COLO668 (cell line): ENCODE results near the gene FAR2.
A peak's percentile ranks its signal among the peaks of the same experiment; 100 is the strongest.
"Not testable (repeated sequence)": the region's sequence is repeated elsewhere in the genome, so short reads cannot be mapped to it uniquely, and the experiment has no call there.

Experiments used
- DNase-seq: peaks from one replicate; lab custom pipeline; 2025; ENCODE audit not compliant: unreplicated experiment; lab: John Stamatoyannopoulos, UW

FAR2 gene

DNA sequence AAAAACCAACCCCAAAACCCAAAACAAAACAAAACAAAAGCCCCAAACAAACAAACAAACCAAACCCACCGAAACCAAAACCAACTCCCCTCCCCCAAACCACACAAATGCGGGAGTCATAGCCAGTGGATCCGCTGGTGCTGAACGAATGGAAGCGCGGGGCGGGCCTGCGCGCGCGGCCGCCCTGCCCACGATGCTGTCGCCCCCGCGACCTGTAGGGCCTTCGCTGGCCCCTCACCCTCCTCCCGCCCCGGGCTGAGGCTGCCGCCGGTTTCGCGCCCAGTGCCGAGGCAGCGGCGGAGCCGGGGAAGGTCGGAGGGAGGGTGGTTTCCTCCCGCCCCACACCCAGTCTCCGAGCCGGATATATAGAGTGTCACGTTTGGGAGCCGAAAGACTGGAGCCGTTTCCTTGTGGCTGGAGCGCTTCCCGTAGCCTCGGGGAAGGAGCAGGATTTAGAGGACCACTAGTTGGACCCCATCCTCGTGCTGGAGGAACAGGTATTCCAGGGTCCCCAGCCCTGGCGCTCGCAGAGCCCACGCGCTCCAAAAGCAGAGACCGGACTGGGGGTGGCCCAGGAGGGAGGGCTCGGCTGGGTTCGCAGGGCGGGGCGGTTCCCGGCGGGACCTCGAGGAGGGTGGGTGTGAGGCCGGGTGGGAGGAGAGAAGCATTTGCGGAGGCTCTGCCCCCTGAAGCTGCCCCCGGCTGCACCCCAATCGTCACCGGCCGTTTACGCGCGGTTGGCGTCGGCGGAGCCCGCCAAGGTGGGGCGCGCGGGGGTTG lies at the start of gene FAR2:
Gene FAR2, plus strand, starts transcription at position 368 of the 780 bp plus-strand sequence. CDS start 121,172 bp downstream, outside the sequence.
- DNase-seq = peak; percentile 67

DNA sequence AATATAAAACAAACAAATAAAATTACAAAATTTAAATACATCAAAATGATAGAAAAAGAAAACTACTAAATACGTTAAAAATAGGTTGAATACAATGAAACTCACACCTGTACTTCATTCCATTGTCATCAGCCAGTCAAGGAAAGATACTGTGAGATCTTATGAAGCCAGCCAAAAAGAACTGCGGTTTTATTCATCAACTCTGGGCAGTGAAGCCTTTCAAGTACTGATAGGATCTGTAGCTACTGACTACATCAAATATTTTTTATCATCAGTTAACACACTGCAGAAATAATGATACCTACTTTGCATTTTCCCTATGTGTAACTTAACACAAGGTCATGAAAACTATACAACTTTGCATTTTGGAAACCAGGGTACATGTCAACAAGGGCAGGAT lies 46.3 kb upstream of the FAR2 start:
- DNase-seq = no peak

DNA sequence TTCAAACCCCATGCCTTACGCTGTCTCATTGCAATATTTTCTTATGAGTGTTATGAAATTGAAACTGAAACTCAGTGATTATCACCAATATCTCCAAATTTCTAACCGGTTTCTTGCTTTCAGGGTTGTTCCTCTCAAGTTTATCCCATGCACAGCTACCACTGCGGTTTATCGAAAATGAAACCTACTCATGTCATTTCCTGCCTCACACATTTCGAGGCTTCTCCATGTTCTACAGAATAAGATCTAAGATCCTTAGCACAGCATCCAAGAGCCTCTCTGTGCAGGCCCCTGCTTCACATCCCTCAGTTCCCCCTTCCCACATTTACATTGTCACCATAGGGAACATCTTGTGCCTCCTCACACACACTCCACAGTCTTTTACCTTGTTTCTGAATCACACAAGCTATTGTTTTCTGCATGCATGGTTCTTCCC lies 45.5 kb upstream of the FAR2 start:
- no peak for DNase-seq

DNA sequence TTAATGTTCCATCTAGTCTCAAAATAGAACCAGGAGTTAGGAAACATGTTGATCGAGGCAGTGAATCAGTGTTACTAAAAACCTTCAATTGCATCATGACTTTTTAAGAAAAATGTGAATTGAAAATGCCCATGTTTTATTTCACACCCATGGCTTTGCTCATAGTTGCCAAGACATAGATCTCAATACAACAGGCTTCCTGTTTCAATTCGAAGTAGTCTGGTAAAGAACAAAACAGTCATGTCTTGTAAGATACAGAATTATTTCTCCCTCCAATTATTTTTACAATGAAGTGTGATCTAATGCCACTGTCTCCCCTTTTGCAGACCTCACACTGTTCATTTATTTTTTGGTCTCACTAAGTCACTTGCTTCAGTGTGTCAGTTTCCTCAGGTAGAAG lies 44.6 kb upstream of the FAR2 start:
- no peak for DNase-seq

GRCh38 chr12:29110506-29111442 lies 38.3 kb upstream of the FAR2 start:
- no peak for DNase-seq

DNA sequence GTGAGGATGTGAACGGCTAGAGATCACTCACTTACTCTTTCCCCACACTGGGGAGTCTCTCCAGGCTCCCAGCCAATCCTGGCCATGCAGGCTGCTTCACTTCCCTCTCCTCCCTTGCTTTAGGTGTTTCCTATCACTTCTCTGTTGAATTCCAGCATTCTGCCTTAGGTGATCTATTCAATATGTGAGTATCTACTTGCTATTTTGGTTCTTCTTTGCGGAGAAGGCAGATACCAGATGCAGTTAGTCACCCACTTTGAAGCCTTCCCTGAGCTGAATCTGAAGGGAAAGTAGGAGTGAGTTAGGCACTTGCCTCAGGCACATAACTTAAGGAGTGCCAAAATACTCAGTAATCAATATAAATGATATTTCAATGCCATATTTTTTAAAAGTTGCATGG lies 36.0 kb upstream of the FAR2 start:
- DNase-seq = no peak

- DNase-seq = no peak
Measured at GRCh38 chr12:29116414-29116813, 32.7 kb upstream of the FAR2 start.

- no peak for DNase-seq
Measured at GRCh38 chr12:29131539-29131938, 17.5 kb upstream of the FAR2 start.

GRCh38 chr12:29132316-29132715 lies 16.8 kb upstream of the FAR2 start:
- DNase-seq = no peak

DNA sequence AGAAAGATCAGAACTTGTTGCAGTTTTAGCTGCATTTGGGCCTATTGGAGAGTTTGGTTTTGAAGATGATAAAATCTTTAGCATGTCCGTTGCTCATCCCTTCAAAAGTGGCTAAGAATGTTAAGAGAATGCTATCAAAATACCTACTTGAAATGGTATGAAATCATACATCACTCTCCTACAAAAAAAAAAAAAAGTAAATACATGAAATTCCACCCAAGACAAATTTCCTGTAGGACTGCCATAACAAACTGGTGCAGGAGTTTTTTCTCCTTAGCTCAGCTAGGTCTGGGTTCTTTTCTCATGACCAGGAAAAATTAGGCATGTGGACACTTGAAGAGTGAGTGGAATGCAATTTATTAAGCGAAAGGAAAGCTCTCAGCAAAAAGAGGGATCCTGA lies 15.9 kb upstream of the FAR2 start:
- no peak for DNase-seq

DNA sequence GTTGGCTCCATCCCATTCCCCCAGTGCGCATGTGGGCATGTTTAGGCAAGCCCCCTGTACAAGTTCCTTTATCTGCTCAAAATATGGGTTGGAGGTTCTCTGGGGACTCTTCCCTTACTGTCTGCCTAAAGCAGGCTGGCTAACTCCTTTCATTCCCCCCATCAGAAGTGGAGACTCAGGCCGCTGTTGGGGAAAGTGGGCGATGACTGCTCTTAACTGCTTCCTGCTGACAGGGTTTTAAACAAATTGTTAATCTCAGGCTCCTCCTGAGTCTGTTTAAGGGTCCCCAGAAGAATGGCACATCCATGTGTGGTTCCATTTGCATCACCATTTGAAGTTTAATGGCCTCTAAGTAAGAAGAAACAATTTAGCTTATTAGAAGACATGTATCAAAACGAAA lies 15.4 kb upstream of the FAR2 start:
- no peak for DNase-seq

DNA sequence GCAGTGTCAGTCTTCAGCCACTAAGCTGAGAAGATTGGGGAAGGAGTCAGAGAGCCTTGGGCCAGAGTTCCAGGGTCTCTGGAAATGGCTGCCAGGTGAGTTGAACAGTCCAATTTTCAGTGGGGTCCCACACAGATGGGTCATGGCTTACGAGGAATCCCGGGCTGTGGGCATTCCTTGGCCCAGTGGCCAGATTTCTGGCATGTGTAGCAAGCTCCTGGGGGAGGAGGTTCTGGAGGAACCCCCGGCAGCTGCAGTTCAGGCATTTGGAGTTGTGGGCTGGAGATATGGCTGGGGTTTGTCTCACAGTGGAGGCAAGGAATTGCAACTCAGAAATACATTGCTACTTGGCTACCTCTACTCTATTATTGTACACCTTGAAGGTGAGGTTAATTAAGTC lies 10.8 kb upstream of the FAR2 start:
- DNase-seq = not testable (repeated sequence)

GRCh38 chr12:29138855-29139254 lies 10.2 kb upstream of the FAR2 start:
- DNase-seq = not testable (repeated sequence)

DNA sequence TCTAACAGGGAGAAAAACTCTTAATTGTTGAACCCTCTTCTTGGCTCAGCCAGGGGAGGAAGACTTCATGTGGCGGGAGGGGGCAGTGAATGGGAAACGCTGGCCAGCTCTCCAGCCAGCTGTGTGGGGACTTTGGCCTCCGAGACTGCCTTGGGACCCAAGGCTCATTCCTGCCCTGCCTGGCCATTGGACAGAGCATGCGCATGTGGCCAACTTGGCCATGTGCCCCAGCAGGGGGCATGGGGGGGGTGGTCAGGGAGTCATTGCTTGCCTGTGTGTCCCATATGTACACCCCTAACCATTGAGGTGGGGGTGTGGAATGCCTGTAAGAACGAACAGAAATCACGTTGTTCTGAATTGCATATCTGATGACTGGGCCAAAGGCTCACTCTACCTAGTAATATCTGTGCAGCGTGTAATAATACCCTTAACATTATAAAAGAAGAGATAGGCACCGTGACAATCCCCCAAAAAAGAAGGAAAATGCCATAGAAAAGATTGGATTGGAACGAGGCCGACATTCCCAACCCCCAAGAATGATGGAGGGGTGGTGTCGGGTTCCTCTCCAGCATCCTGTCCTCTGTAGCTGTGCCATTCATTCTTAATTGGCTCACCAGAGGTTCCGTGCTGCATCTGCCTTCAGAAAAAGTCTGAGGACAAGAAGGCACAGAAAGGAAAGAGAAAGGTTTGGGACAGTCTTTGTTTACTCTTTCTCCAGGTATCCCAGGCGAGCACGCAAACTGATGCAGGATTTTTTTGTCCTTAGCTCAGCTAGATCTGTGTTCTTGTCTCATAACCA lies 3.5 kb upstream of the FAR2 start:
- no peak for DNase-seq

DNA sequence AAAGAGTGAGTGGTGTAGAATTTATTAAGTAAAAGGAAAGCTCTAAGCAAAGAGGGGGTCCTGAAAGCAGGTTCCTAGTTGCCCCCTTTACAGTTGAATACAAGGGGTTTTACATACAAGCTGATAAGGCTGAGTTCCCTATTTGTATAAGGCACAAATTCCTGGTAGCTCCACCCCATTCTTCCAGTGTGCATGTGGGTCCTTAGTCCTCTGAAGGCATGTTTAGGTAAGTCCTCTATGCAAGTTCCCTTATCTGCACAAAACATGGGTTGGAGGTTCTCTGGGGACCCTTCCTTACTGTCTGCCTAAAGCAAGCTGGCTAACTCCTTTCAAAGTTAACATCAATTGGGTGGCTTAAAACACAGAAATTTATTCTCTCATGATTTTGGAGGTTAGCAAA lies 2.9 kb upstream of the FAR2 start:
- DNase-seq = no peak

- DNase-seq = peak; percentile 36
Measured at GRCh38 chr12:29147731-29148595, 1.1 kb upstream of the FAR2 start.

- peak; percentile 46 for DNase-seq
Measured at GRCh38 chr12:29148596-29148910, 525 bp upstream of the FAR2 start.

- DNase-seq = peak; percentile 62
Measured at GRCh38 chr12:29149691-29150281, 708 bp downstream of the FAR2 start.

GRCh38 chr12:29150462-29150861 lies 1.4 kb downstream of the FAR2 start:
- DNase-seq = no peak
